Activated CD4-positive, alpha-beta T cell treated with anti-CD3 and anti-CD28 coated beads for 1 hour (primary cell): ENCODE measurements around the gene USP20.

Experiments
- DNase-seq: peaks from one replicate; pipeline ENCODE4 v3.0.0-alpha.2; 2020

Gene USP20

GRCh38 chr9:129823935-129824601 is 11.2 kb upstream of the USP20 start, which contains the start of gene TOR1A:
TOR1A (minus strand) TSS chr9:129824136; CDS start chr9:129824085, 51 bp downstream.
- DNase-seq, result peak; percentile 85

- DNase-seq, result no peak
Observed at GRCh38 chr9:129826344-129826743, 8.9 kb upstream of the USP20 start.

DNA sequence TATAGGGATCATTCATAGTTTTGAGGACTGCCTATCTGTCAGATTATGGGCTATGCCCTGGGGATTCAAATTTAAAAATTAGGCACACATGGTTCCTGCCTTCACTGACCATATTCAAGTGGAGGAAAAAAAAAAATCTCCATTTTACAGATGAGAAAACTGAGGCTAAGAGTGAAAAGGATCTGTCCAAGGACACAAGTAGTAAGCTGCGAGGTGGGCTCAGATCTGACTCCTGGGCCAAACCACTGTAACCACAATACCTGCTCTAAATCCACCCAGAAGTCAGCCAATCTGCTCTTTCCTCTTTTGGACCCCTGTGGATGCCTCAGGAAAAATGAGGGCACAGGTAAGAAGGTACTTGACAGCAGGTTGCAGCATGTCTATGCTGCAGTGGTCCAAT is 8.5 kb upstream of the USP20 start:
- no peak for DNase-seq

DNA sequence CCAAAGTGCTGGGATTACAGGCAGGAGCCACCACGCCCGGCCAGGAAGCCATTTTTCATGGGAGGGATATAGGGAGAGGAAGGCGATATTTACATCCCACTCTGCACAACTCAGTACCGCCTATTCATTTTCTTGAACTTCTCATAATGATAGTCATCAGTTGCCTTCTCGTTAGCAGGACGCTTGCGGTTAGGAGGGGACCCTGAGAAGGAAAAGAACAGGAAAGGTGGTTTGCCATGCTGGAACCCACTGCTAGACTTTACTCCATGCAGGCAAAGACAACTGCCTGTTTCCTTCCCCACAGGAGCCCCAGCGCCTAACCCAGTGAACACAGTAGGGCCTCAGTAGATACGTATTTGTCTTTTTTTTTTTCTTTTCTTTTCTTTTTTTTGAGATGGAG is 7.2 kb upstream of the USP20 start:
- no peak for DNase-seq

- DNase-seq, result no peak
Observed at GRCh38 chr9:129828969-129829368, 6.3 kb upstream of the USP20 start.

GRCh38 chr9:129832982-129833381 is 2.3 kb upstream of the USP20 start:
- no peak for DNase-seq

- peak; percentile 23 for DNase-seq
Observed at GRCh38 chr9:129834489-129835127, 650 bp upstream of the USP20 start.

GRCh38 chr9:129835860-129836223 is 584 bp downstream of the USP20 start:
- no peak for DNase-seq

DNA sequence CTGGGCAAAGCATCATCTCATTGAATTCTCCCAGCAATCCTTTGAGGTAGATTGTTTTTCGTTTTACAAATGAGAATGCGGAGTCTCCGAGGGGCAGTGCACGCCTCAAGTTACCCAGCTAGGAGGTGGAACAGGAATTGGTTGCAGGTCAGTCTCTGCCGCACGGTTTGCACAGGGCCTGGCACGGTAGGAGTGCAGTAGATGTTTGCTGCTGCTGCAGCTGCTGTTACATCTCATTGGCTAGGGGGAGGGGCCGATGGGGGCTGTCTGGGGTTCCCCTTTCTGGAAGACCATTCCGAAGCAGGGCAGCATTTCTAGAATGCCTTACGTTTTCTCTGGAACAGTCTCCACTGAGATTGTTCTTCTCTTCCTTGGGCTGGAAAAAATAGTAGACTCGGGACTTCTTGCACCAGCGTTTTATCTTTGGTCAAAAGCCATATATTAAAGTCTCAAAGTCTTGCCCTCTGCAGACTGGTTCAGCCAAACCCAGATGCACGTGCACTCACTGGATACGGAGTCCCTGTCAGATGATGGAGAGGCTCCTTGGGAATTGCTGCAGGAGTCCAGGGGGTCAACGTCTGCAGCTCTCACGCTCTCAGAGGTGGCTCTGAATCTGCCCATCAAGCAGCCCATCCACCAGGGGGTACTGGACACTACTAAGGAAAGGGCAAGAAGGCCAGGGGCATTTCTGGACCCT is 1.2 kb downstream of the USP20 start:
- peak; percentile 26 for DNase-seq

GRCh38 chr9:129838707-129839259 is 3.5 kb downstream of the USP20 start:
- DNase-seq, result no peak

- no peak for DNase-seq
Observed at GRCh38 chr9:129839324-129840023, 4.2 kb downstream of the USP20 start.

DNA sequence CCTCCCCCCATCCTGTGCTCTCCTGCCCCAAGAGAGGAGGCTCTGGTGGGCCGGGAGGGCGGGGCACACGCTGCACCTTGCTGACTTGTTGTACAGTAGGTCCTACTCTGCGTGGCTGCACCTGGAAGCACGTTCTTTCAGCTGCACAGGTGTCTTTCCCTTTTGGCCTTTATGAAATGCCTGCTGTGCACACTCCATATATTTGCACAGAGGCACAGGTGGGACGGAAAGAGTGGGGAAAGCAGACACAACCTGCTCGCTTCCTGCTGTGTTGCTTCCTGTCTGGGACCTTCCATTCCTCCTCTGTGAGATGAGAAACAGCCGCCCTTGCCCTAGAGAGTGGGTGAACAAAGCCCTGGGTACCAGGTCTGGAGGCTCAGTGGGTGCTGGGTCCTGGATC is 4.8 kb downstream of the USP20 start:
- DNase-seq, result no peak

DNA sequence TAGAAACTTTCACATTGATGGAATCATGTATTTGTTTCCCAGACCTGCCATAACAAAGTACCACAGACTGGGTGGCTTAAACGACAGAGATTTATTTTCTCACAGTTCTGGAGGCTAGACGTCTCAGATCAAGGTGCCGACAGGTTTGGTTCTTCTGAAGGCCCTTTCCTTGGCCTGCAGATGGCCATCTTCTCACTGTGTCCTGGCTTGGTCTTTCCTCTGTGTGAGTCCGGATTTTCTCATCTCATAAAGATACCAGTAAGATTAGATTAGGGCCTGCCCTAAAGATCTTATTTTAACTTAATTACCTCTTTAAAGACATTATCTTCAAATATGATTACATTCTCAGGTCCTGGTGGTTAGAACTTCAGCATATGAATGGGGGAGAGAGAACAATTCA is 5.8 kb downstream of the USP20 start:
- DNase-seq, result no peak

GRCh38 chr9:129845373-129845772 is 10.1 kb downstream of the USP20 start:
- DNase-seq, result no peak

- DNase-seq, result no peak
Observed at GRCh38 chr9:129848712-129849441, 13.6 kb downstream of the USP20 start.

DNA sequence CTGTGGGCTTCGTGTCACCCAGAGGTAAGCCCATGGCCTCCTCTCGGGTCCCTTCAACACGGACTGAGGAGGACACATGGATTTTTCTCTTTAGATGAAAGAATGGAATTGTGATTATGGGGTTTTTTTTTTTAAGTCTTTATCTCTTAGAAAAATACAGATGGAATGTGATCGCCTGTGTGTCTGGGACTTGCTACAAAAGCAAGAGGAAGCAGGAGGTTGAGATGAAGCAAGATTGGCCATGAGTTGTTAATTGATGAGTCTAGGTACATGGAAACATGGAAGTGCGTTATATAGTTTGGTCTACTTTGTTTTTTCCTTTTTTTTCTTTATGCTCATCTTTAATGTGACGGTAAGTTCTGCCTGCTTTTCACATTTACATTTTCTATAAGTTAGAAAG is 14.6 kb downstream of the USP20 start:
- no peak for DNase-seq

DNA sequence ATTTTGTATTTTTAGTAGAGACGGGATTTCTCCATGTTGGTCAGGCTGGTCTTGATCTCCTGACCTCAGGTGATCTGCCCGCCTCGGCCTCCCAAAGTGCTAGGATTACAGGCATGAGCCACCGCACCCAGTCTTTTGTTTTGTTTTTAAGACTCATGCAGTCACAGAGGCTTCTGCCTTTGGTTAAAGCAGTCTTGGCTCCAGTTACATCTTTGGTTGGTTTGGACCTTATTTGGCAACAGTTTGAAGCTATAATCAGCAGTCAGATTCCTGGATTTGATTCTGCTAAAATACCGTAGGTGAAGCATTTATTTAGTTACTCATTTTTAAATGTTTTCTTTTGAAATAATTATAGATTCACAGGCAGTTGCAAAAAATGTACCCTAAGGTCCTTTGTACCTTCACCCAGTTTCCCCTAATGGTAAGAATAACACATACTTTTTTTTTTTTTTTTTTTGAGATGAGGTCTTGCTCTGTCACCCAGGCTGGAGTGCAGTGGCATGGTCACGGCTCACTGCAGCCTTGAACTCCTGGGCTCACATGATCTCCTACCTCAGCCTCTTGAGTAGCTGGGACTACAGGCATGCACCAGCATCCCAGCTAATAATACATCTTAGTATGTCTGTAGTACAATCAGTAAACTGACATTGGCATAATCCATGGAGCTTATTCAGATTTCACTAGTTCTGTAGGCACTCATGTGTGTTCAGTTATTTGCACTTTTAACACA is 15.7 kb downstream of the USP20 start:
- no peak for DNase-seq

GRCh38 chr9:129851821-129852220 is 16.6 kb downstream of the USP20 start:
- DNase-seq, result no peak

DNA sequence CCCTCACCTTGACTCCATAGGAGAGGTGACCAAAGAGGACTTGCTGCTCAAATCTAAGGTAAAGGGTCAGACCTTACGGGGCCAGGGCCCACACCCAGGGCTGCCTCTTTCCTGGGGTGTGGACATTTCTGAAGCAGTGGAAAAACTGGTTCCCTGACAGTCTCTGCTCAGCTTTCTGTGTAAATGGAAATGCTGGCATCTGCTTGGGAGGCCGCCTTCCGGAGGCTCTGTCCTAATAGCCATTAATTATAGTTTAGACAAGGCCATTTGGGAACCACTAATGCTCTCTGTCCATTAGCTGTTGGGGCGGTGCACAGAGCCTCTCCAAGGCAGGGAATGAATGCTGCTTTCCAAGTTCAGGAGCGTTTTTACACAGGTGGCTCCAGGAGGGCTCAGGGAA is 17.3 kb downstream of the USP20 start:
- DNase-seq, result no peak

GRCh38 chr9:129853614-129854013 is 18.4 kb downstream of the USP20 start:
- DNase-seq, result no peak

DNA sequence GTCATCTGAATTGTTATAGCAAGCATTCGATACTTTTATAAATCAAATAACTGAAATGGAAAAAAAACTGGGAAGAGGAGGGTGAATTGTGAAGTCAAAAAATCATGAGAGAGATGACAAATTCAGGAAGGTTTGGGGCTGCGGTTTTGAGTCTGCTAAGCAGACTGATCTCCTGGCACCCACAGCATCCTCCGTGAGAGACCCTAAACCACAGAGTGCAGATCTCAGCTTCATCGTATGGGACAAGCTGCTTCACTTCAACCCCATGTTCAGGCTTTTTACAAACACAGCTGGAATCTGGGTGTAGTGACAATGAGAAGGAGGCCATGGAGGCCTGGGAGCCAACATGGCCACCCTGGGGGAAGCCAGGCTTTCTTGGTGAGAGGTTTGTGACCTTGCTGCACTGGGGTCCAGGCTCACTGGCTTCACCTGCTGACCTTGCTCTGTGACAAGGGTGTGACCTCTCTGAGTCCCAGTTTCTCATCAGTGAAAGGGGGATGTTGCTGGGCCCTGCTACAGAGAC is 19.4 kb downstream of the USP20 start:
- no peak for DNase-seq

DNA sequence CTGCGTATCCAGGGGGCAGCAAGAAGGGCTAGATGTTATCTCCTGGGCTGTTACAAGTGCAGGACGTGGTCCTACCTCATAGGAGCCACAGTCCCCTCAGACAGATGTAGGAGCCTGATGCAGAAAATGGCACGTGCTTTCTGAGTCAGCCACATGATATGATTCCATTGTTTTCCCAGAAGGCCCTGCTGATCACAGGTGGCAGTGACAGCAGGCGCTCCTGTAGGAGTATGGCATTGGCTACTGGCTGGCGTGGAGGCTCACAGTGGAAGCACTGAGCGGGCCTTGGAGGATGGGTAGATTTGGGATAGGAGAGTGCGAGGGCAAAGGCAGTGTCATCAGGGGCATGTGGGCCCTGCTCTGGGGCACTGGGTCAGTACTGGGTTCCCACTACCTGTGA is 21.9 kb downstream of the USP20 start:
- no peak for DNase-seq
